Measurements from ENCODE around the gene MYBPHL.
"Not testable (repeated sequence)": the region's sequence is repeated elsewhere in the genome, so short reads cannot be mapped to it uniquely, and the experiment has no call there.

The MYBPHL gene
- total RNA-seq, result 0 reads per million in 4 donors

GRCh38 chr1:109306832-109307273 is at the start of gene MYBPHL:
Gene MYBPHL (minus strand): TSS chr1:109307011. CDS start chr1:109306991, 20 bp downstream.
- DNase-seq, result no peak

- no peak for DNase-seq
These were observed 49.7 kb upstream of the MYBPHL start for GRCh38 chr1:109356505-109356904.

- no peak for DNase-seq
These were observed 48.1 kb upstream of the MYBPHL start for GRCh38 chr1:109354929-109355328.

GRCh38 chr1:109351457-109351856 is 44.6 kb upstream of the MYBPHL start:
- no peak for DNase-seq

- no peak for DNase-seq
These were observed 43.8 kb upstream of the MYBPHL start for GRCh38 chr1:109350655-109351054.

GRCh38 chr1:109350182-109350581 is 43.4 kb upstream of the MYBPHL start:
- DNase-seq, result no peak

GRCh38 chr1:109347511-109347910 is 40.7 kb upstream of the MYBPHL start:
- no peak for DNase-seq

- no peak for DNase-seq
These were observed 35.4 kb upstream of the MYBPHL start for GRCh38 chr1:109341944-109342930.

- no peak for DNase-seq
These were observed 31.8 kb upstream of the MYBPHL start for GRCh38 chr1:109338608-109339007.

GRCh38 chr1:109338091-109338490 is 31.3 kb upstream of the MYBPHL start:
- no peak for DNase-seq

- DNase-seq, result no peak
These were observed 28.3 kb upstream of the MYBPHL start for GRCh38 chr1:109335091-109335490.

GRCh38 chr1:109331113-109331512 is 24.3 kb upstream of the MYBPHL start:
- DNase-seq, result no peak

- DNase-seq, result no peak
These were observed 20.5 kb upstream of the MYBPHL start for GRCh38 chr1:109327285-109327684.

- no peak for DNase-seq
These were observed 16.2 kb upstream of the MYBPHL start for GRCh38 chr1:109322974-109323373.

GRCh38 chr1:109319114-109319513 is 12.3 kb upstream of the MYBPHL start:
- no peak for DNase-seq

GRCh38 chr1:109316506-109316905 is 9.7 kb upstream of the MYBPHL start:
- DNase-seq, result no peak

GRCh38 chr1:109315288-109315687 is 8.5 kb upstream of the MYBPHL start:
- DNase-seq, result no peak

- DNase-seq, result no peak
These were observed 8.0 kb upstream of the MYBPHL start for GRCh38 chr1:109314795-109315194.

GRCh38 chr1:109312978-109313775 is 6.4 kb upstream of the MYBPHL start:
- no peak for DNase-seq

- DNase-seq, result no peak
These were observed 5.4 kb upstream of the MYBPHL start for GRCh38 chr1:109312246-109312645.

GRCh38 chr1:109309347-109309746 is 2.5 kb upstream of the MYBPHL start:
- no peak for DNase-seq

GRCh38 chr1:109307274-109308021 is 637 bp upstream of the MYBPHL start:
- no peak for DNase-seq

GRCh38 chr1:109305991-109306390 is 820 bp downstream of the MYBPHL start:
- DNase-seq, result not testable (repeated sequence)
